ENCODE measurements around the gene MGAT4A.
A peak's percentile ranks its signal among the peaks of the same experiment; 100 is the strongest.

The MGAT4A gene

DNA sequence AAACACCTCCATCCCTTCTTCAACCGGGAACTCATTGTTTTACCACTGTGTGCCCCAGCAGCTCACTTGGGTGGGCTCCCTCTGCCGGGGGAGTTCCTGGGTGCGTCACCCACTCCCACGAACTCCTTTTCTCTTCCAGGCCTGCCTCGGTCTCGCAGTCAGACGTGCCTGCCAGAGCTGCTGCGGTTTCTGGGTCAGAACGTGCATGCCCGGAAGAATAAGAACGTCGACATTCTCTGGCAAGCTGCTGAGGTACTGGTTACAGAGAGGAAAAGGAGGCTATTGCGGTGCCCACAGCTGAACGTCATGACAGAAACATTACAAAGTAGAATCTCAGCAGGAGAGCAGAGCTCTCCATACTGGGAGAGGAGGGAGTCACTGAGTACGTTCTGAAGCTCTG, 158.3 kb downstream of the MGAT4A start:
- TF ChIP-seq ZFX (IDR thresholded peaks at IDR 0.05) = no peak
- TF ChIP-seq CTCF (conservative IDR thresholded peaks at IDR 0.05) = no peak
- no peak overlapping the region for H3K27ac ChIP-seq

DNA sequence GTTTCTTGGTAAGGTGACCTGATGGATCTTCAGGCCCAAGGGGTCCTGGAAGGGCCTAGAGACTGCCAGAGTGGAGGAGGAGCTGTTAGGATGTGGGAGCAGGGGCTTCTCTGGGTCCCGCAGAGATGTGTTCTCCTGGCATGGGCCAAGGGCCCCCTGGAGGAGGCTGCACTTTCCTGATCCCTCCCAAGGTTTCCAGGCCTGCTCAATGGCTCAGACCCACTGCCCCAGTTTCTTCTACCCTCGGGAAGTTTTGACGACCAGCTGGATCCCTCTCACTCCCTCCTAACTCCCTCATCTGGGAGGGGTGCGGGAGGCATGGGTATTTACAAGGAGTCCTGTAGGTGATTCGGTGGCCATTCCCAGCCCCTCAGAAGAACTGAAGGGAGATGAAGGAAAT, 158.7 kb downstream of the MGAT4A start:
- H3K27ac ChIP-seq = no peak overlapping the region
- TF ChIP-seq CTCF (conservative IDR thresholded peaks at IDR 0.05) (no peak), ZFX (IDR thresholded peaks at IDR 0.05) (no peak)

DNA sequence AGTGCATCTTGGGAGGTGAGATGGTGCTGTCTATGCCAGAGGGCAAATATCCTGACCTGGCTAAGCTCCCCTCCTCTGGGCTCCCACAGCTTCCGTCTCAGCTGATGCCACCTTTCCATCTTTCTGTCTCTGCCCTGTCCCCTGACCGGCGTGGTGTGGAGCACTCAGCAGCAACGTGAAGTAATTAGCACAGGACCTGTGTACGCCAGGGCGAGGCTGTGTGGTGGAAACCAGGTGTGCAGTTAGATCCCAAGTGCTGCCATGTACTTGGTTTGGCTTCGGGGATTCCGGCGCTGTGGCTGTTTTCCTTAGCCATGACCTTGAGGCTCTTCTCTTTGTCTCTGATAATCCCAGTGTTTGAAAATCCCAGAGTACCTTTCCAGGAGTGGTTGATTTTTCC, 159.1 kb downstream of the MGAT4A start:
- no peak overlapping the region for H3K27ac ChIP-seq
- TF ChIP-seq CTCF (conservative IDR thresholded peaks at IDR 0.05) = no peak
- no peak for TF ChIP-seq ZFX (IDR thresholded peaks at IDR 0.05)

GRCh38 chr2:98571121-98571701, 159.7 kb downstream of the MGAT4A start:
- no peak for TF ChIP-seq CTCF (conservative IDR thresholded peaks at IDR 0.05)
- no peak for TF ChIP-seq ZFX (IDR thresholded peaks at IDR 0.05)
- no peak overlapping the region for H3K27ac ChIP-seq

- no peak overlapping the region for H3K27ac ChIP-seq
- no peak for TF ChIP-seq CTCF (conservative IDR thresholded peaks at IDR 0.05)
- no peak for TF ChIP-seq ZFX (IDR thresholded peaks at IDR 0.05)
These were observed 160.6 kb downstream of the MGAT4A start for GRCh38 chr2:98570356-98570755.

GRCh38 chr2:98569915-98570314, 161.0 kb downstream of the MGAT4A start:
- TF ChIP-seq ZFX (IDR thresholded peaks at IDR 0.05) (no peak), CTCF (conservative IDR thresholded peaks at IDR 0.05) (no peak)
- H3K27ac ChIP-seq = no peak overlapping the region

- TF ChIP-seq CTCF (conservative IDR thresholded peaks at IDR 0.05) (peak; percentile 92), ZFX (IDR thresholded peaks at IDR 0.05) (no peak)
- no peak overlapping the region for H3K27ac ChIP-seq
These were observed 161.6 kb downstream of the MGAT4A start for GRCh38 chr2:98569197-98569793.
